NCI-H226 (cell line): ENCODE results near the gene AQP3.
A peak's percentile ranks its signal among the peaks of the same experiment; 100 is the strongest.
"Not testable (repeated sequence)": the region's sequence is repeated elsewhere in the genome, so short reads cannot be mapped to it uniquely, and the experiment has no call there.

Source experiments
- DNase-seq: peaks from one replicate; pipeline ENCODE4 v3.0.0-alpha.2; 2015

Gene AQP3

DNA sequence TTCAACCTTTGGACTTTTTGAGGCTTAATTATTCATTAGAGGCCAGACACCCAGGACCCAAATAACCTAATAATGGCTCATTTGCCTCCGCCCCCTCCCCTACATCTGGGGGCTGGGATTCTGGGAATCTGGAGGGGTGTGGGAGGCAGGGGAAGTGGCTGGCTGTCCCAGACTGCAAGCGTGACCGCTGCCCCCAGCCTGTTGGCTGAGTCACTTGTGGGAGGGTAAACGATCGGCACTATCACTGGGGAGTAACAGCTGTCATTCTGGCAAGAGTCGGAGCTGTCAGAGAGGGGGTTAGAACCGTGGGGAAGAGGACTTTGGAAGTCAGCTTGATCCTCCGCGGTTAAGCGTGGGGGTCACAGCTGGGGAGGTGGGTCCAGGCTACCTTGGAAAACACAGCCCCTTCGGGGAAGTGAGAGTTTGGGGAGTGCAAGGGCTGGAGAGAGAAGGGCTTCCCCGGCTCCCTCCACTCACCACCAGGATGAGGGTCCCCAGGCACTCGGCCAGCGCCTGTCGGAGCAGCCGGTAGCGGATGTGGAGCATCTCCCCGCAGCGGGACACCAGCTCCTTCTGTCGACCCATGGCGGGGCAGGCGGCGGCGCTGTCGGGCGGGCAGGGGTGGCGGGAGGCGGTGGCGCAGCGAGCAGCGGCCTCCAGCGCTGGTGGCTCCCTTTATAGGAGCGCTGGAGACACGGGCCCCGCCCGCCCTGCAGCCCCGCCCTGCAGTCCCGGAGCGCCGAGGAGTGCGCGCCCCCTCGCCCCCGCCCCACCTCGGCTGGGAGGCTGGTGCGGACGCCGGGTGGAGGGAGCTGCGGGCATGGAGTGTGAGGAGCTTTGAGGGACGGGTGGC lies at the start of gene AQP3:
AQP3 (minus strand) TSS at position 648 of the 853 bp plus-strand sequence; CDS start at position 585, 63 bp downstream.
- no peak for DNase-seq

- not testable (repeated sequence) for DNase-seq
Observed at GRCh38 chr9:33493819-33494218, 46.4 kb upstream of the AQP3 start.

DNA sequence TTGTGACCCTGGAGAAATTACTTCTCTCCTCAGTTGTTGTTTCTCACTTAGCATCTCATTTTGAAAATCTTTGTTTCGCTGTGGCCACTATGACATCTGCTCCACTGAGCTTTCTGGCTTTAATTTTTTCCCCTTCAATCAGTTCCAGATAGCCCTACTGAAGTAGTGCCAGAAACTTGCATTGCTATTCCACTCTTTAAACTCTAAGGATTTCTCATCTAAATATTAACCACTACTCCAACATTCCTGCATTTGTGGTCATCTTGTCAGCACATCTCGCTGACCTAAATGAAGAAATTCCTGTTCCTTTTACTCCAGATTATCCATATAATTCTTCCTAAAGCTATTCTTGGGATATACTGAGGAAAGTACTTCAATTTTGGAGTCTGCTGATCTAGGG lies 41.7 kb upstream of the AQP3 start:
- no peak for DNase-seq

DNA sequence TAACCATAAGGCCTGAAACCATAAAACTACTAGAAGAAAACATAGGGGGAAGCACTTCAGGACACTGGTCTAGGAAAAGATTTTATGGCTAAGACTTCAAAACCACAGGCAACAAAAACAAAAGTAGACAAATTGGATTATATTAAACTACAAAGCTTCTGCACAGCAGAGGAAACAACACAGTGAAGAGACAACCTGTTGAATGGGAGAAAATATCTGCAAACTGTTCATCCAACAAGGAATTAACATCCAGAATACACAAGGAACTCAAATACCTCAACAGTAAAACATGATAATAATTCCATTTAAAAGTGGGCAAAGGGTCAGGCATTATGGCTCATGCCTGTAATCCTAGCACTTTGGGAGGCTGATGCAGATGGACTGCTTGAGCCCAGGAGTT lies 37.9 kb upstream of the AQP3 start:
- not testable (repeated sequence) for DNase-seq

- no peak for DNase-seq
Observed at GRCh38 chr9:33480976-33481375, 33.6 kb upstream of the AQP3 start.

- peak; percentile 22 for DNase-seq
Observed at GRCh38 chr9:33480106-33480505, 32.7 kb upstream of the AQP3 start.

GRCh38 chr9:33476503-33476902 lies 29.1 kb upstream of the AQP3 start:
- no peak for DNase-seq

GRCh38 chr9:33475357-33475756 lies 28.0 kb upstream of the AQP3 start:
- DNase-seq = no peak

GRCh38 chr9:33473643-33474352 lies 26.4 kb upstream of the AQP3 start, which contains the start of gene NOL6:
Gene NOL6, minus strand, starts transcription at chr9:33473924. Its CDS starts 82 bp downstream, at chr9:33473842.
- peak; percentile 88 for DNase-seq

- no peak for DNase-seq
Observed at GRCh38 chr9:33472881-33473615, 25.7 kb upstream of the AQP3 start.

GRCh38 chr9:33472171-33472880 lies 24.9 kb upstream of the AQP3 start:
- no peak for DNase-seq

GRCh38 chr9:33471361-33471760 lies 24.0 kb upstream of the AQP3 start:
- DNase-seq = no peak

- no peak for DNase-seq
Observed at GRCh38 chr9:33469891-33470290, 22.5 kb upstream of the AQP3 start.

DNA sequence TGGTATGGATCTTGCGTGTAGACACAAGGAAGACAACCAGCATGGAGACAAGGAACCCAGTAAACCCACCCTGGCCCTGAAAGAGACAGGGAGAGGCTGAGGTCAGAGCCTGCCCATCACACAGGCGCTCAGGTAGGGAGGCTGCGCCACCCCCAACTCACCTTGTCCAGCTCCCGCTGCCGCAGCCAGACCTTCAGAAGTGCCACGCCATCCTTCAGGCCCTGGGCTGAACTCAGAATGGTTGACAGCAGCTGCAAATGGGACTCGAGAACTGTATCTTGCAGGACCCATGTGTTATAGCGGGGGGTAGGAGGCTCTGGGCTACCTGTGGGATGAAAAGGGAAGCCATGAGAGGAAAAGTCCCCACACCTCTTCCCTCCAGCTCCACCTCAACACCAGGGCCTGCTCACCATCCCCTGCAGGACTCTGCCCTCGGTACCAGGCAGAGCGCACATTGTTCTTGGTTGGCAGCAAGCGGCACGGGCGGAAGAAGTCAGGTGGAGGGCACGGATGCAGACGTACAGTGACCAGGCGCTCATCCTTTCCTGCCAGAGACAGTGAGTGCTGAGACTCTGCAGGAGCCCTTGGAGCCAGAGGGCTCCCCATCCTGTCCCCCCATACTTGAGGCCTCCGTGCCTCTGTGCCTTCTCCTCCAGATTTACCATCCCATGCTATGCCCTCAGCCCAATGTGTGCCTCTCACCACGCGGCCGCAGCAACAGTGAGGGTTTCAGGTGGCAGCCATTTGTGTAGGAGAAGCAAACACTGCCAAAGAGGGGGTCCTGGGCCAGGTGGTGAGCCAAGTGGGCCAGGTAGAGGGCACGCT lies 21.6 kb upstream of the AQP3 start:
- no peak for DNase-seq

DNA sequence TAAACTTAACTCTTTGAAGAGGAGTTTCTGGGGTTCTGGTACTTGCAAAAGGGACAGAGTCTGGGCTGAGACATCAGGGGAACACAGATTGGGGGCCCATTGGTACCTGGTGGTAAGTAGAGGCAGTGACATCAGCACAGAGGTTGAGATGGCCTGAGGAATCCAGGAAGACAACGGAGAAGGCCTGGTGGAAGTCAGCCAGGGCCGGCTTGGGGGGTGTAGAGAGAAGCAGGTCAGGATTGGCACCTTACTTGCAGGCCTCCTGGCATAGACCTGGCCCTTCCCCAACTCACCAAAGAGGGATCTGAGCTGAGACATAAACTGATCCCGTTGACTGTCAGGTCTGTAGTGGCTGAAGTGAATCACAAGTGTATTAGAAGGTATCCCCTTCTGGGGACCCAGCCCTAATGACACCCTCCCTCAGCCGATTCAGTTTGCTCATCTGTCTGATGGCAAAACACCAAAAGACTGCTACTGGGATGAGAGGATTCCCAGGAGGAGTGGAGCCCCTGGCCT lies 20.9 kb upstream of the AQP3 start:
- no peak for DNase-seq

- DNase-seq = no peak
Observed at GRCh38 chr9:33467526-33467925, 20.1 kb upstream of the AQP3 start.

DNA sequence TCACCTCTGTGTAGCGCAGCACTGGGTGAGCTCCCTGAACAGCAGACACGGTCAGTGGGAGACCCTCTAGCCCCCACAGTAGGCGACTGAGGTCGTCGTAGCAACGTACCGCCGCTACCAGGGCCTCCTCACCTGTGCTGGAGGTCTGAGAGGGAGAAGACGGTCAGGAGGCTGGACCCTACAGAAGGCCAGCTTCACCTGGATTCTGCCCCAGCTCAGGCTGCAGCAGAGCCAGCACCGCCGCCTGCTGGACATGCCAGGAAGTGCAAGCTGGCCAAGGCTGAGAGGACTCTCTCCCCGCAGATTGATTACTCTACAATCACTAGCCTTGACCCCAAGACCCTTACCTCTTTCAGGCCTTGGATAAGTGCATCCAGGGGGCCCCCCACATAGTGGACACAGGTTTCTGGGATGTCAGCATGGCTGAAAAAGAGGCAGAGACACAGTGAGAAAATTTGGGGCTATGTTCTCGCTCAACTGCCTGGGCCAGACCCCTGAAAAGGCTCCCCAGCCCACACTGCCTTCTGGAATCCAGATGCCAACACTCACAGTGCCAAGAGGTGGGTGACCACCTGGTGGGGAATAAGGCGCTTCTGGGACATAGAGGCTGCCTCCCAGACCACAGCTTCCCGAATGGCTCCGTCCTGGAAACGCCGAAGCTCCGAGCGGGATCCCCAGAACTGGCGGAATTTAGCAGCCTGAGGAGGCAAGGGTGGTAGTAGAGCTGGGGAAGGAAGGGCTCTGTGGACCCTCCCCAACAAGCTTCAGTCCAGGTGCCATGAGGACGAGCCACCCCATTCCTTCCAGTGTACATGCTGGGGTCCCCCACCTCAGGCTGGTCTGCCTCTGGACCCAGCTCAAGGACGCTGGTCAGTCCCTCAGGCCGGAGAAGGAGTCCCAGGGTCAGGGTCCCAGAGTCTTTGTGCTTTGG lies 19.4 kb upstream of the AQP3 start:
- DNase-seq = no peak

- no peak for DNase-seq
Observed at GRCh38 chr9:33465596-33466564, 18.5 kb upstream of the AQP3 start.

- no peak for DNase-seq
Observed at GRCh38 chr9:33465096-33465495, 17.7 kb upstream of the AQP3 start.
